Measurements from ENCODE around the gene ACVR2B.

ACVR2B gene

GRCh38 chr3:38465588-38466154, 12.0 kb downstream of the ACVR2B start:
- in situ Hi-C loops (cut with MboI; ENCODE audit: low sequenced_read_pairs, unreplicated experiment), result no loop called here
- TF ChIP-seq, protein P1, sequence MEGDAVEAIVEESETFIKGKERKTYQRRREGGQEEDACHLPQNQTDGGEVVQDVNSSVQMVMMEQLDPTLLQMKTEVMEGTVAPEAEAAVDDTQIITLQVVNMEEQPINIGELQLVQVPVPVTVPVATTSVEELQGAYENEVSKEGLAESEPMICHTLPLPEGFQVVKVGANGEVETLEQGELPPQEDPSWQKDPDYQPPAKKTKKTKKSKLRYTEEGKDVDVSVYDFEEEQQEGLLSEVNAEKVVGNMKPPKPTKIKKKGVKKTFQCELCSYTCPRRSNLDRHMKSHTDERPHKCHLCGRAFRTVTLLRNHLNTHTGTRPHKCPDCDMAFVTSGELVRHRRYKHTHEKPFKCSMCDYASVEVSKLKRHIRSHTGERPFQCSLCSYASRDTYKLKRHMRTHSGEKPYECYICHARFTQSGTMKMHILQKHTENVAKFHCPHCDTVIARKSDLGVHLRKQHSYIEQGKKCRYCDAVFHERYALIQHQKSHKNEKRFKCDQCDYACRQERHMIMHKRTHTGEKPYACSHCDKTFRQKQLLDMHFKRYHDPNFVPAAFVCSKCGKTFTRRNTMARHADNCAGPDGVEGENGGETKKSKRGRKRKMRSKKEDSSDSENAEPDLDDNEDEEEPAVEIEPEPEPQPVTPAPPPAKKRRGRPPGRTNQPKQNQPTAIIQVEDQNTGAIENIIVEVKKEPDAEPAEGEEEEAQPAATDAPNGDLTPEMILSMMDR (IDR thresholded peaks at IDR 0.05; ENCODE audit: borderline replicate concordance, control extremely low read depth, extremely low read depth, insufficient read depth, missing control alignments), result no peak
- no peak for DNase-seq (ENCODE audit: low spot score)

DNA sequence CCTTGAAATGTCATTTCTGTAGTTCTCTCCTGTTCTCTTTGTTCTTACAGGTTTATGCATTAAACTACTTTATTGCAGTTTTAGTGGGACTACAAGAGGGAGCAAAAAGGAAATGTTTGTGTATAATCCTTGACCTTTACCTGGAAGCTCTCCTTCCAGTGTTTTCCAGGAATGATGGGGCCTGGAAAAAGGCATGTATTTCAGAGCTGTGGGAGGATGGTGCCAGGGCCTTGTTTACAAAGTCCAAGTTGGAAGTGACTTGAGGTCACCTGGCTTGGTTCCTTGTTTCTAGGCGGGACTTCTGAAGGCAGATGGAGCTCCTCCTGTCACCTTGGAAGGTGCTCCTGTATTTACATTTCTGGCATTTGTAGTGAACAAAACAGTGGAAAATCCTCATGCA, 15.1 kb downstream of the ACVR2B start:
- TF ChIP-seq, protein P1 (IDR thresholded peaks at IDR 0.05; ENCODE audit: borderline replicate concordance, control extremely low read depth, extremely low read depth, insufficient read depth, missing control alignments), result no peak
- DNase-seq (ENCODE audit: low spot score), result no peak
- in situ Hi-C loops (cut with MboI; ENCODE audit: low sequenced_read_pairs, unreplicated experiment), result no loop called here

GRCh38 chr3:38469852-38470251, 16.2 kb downstream of the ACVR2B start:
- no peak for DNase-seq (ENCODE audit: low spot score)
- in situ Hi-C loops (cut with MboI; ENCODE audit: low sequenced_read_pairs, unreplicated experiment), result no loop called here
- TF ChIP-seq, protein P1 (IDR thresholded peaks at IDR 0.05; ENCODE audit: borderline replicate concordance, control extremely low read depth, extremely low read depth, insufficient read depth, missing control alignments), result no peak

DNA sequence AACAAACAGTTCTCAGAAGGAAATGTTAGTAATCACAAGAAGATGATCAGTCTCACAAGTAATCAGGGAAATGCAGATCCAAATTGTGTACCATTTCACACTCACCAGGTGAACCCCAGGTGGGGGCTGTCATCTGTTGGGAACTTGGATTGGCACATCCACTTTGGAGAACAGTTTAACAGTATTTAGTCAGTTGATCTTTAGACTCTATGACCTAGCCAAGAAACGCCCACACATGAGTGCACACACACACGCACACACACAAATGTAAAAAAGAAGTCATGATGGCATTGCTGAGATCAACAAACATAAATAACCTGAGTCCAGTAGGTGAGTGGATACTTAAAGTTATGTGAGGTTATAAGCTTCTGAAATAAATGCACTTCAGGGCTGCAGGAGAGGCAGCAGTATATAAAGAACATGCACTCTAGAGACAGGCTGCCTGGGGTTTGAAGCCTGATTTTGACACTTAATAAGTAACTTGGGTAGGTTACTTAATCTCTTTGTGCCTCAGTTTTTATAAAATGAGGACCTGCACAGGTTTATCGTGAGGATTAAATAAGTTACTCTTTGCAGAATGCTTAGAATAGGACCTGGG, 17.7 kb downstream of the ACVR2B start:
- no peak for DNase-seq (ENCODE audit: low spot score)
- in situ Hi-C loops (cut with MboI; ENCODE audit: low sequenced_read_pairs, unreplicated experiment), result no loop called here
- TF ChIP-seq, protein P1 (IDR thresholded peaks at IDR 0.05; ENCODE audit: borderline replicate concordance, control extremely low read depth, extremely low read depth, insufficient read depth, missing control alignments), result no peak

DNA sequence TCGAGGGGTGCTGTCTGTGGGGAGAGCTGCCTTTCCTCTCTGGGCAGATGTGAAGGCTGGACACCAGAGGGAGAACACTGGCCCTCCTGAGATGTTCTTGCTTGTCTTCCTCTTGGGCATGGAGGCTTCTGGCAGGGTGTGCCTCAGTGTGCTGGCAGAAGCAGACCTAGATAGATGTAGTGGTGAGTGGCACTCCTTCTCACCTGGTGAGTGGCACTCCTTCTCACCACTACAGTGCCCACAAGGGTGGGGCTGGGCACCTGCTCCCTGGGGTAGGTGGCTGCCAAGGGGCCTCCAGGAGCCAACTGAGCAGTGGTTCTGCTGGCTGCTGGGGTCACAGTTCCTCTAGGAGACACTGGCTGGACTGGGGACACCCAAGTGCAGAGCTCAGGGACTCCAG, 18.7 kb downstream of the ACVR2B start:
- TF ChIP-seq, protein P1 (IDR thresholded peaks at IDR 0.05; ENCODE audit: borderline replicate concordance, control extremely low read depth, extremely low read depth, insufficient read depth, missing control alignments), result no peak
- no peak for DNase-seq (ENCODE audit: low spot score)

GRCh38 chr3:38473229-38473628, 19.5 kb downstream of the ACVR2B start:
- in situ Hi-C loops (cut with MboI; ENCODE audit: low sequenced_read_pairs, unreplicated experiment), result no loop called here
- TF ChIP-seq, protein P1 (IDR thresholded peaks at IDR 0.05; ENCODE audit: borderline replicate concordance, control extremely low read depth, extremely low read depth, insufficient read depth, missing control alignments), result no peak
- no peak for DNase-seq (ENCODE audit: low spot score)

More for the DNA sequence above, 18.7 kb downstream of the ACVR2B start:
- in situ Hi-C loops (cut with MboI; ENCODE audit: low sequenced_read_pairs, unreplicated experiment), result no loop called here
